SK-N-SH treated with all-trans-retinoic acid at 6 μM for 48 hours (cell line): ENCODE results near the gene APC2.

ENCODE experiments used
- ATAC-seq: fragments of 200-7000 bp; cut with Tn5 transposase; 3 replicates; pipeline ENCODE4 v1.9.1; 2020; ENCODE audit warnings: mild to moderate bottlenecking, moderate library complexity
- ARNTL ChIP-seq: fragments of 450-650 bp; formaldehyde crosslinking; IDR thresholded peaks from 2 replicates; pipeline ENCODE4 v1.5.0; 2020; ENCODE audit warnings: low read depth, mild to moderate bottlenecking, moderate library complexity, borderline replicate concordance
- BACH2 ChIP-seq: fragments of 250-450 bp; sonication (Bioruptor Pico); IDR thresholded peaks from 2 replicates; pipeline ENCODE4 v1.9.0; 2021; ENCODE audit warnings: mild to moderate bottlenecking, borderline replicate concordance
- CSDC2 ChIP-seq: fragments of 250-450 bp; sonication (Bioruptor Pico); IDR thresholded peaks from 2 replicates; pipeline ENCODE4 v1.5.0; 2020; ENCODE audit warnings: mild to moderate bottlenecking, moderate library complexity
- ESRRG ChIP-seq: fragments of 250-450 bp; sonication (Bioruptor Pico); IDR thresholded peaks from 2 replicates; pipeline ENCODE4 v1.6.1; 2021; ENCODE audit warnings: mild to moderate bottlenecking
- GLIS3 ChIP-seq: fragments of 250-450 bp; sonication (Bioruptor Pico); IDR thresholded peaks from 2 replicates; pipeline ENCODE4 v1.5.0; 2020; ENCODE audit warnings: mild to moderate bottlenecking, moderate library complexity
- ISL1 ChIP-seq: fragments of 250-450 bp; sonication (Bioruptor Pico); IDR thresholded peaks from 2 replicates; pipeline ENCODE4 v2.1.2; 2022; ENCODE audit warnings: mild to moderate bottlenecking, moderate library complexity
- OSR1 ChIP-seq: fragments of 250-450 bp; sonication (Bioruptor Pico); IDR thresholded peaks from 2 replicates; pipeline ENCODE4 v1.8.0; 2022; ENCODE audit warnings: moderate library complexity, mild to moderate bottlenecking, inconsistent platforms
- PPARA ChIP-seq: fragments of 250-450 bp; sonication (Bioruptor Pico); IDR thresholded peaks from 2 replicates; pipeline ENCODE4 v1.5.0; 2020; ENCODE audit warnings: mild to moderate bottlenecking, borderline replicate concordance
- RARB ChIP-seq: fragments of 250-450 bp; sonication (Bioruptor Pico); IDR thresholded peaks from 2 replicates; pipeline ENCODE4 v1.8.0; 2021; ENCODE audit warnings: mild to moderate bottlenecking, moderate library complexity
- SNAI2 ChIP-seq: fragments of 250-450 bp; sonication (Bioruptor Pico); IDR thresholded peaks from 2 replicates; pipeline ENCODE4 v1.5.0; 2020; ENCODE audit warnings: mild to moderate bottlenecking, moderate library complexity
- ZC3H10 ChIP-seq: fragments of 250-450 bp; sonication (Bioruptor Pico); IDR thresholded peaks from 2 replicates; pipeline ENCODE4 v1.5.1; 2021; ENCODE audit warnings: mild to moderate bottlenecking, moderate library complexity
- ZFP3 ChIP-seq: fragments of 250-450 bp; sonication (Bioruptor Pico); IDR thresholded peaks from 2 replicates; pipeline ENCODE4 v1.5.0; 2020; ENCODE audit warnings: mild to moderate bottlenecking, moderate library complexity
- ZFP30 ChIP-seq: fragments of 450-650 bp; formaldehyde crosslinking; IDR thresholded peaks from 2 replicates; pipeline ENCODE4 v1.5.0; 2022; ENCODE audit warnings: mild to moderate bottlenecking, moderate library complexity
- ZNF565 ChIP-seq: fragments of 450-650 bp; formaldehyde crosslinking; conservative IDR thresholded peaks from 2 replicates; pipeline ENCODE4 v1.5.0; 2020; ENCODE audit warnings: low read depth, mild to moderate bottlenecking, moderate library complexity
- ZNF70 ChIP-seq: fragments of 450-650 bp; formaldehyde crosslinking; IDR thresholded peaks from 2 replicates; pipeline ENCODE4 v1.5.0; 2020; ENCODE audit warnings: mild to moderate bottlenecking, moderate library complexity
- ZNF8 ChIP-seq: fragments of 450-650 bp; formaldehyde crosslinking; IDR thresholded peaks from 2 replicates; pipeline ENCODE4 v1.5.0; 2020; ENCODE audit warnings: mild to moderate bottlenecking, moderate library complexity
- TF ChIP-seq, protein P1 (sequence below): fragments of 250-450 bp; sonication (Bioruptor Pico); IDR thresholded peaks from 2 replicates; pipeline ENCODE4 v1.5.1; 2021; ENCODE audit warnings: mild to moderate bottlenecking, moderate library complexity
- TF ChIP-seq, protein P2 (sequence below): fragments of 250-450 bp; sonication (Bioruptor Pico); IDR thresholded peaks from 2 replicates; pipeline ENCODE4 v1.8.0; 2021; ENCODE audit warnings: low read depth, mild to moderate bottlenecking, moderate library complexity, borderline replicate concordance
- TF ChIP-seq, protein P3 (sequence below): fragments of 250-450 bp; sonication (Bioruptor Pico); IDR thresholded peaks from 2 replicates; pipeline ENCODE4 v1.8.0; 2020; ENCODE audit warnings: mild to moderate bottlenecking, moderate library complexity, borderline replicate concordance
- TF ChIP-seq, protein P4 (sequence below): fragments of 250-450 bp; sonication (Bioruptor Pico); IDR thresholded peaks from 2 replicates; pipeline ENCODE4 v1.5.0; 2020; ENCODE audit warnings: mild to moderate bottlenecking, moderate library complexity

Gene APC2

DNA sequence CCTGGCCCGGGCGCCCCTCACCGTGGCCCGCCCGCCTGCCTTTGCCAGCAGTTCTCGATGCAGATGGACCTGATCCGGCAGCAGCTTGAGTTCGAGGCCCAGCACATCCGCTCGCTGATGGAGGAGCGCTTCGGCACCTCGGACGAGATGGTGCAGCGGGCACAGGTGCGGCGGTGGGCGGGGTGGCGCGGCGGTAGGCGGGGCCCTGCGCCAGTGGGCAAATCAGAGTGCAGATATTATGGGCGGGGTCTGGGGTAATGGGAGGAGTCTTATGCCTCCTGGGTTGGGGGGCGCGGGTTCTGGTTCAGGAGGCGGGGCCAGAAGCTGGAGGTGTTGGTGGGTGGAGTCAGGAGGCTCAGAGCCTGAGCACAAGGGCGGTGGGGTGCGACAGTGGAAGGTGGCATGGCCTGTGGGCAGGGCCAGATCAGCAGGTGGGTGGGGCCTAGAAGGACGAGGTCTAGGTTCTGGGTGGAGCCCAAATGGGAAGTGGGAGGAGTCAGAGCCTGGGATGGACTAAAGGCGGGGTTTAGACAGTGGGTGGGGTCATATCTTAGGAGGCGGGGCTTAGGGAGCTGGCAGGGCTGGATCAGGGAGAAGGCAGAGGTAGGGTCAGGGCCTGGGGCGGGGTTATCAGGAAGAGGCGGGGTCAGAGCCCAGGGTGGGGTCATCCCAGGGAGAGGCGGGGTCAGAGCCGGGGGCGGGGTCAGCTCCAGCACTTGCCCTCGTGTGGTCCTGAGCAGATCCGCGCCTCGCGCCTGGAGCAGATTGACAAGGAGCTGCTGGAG is 5.6 kb downstream of the APC2 start:
- peak; percentile 47 for ATAC-seq
- TF ChIP-seq, protein P1, sequence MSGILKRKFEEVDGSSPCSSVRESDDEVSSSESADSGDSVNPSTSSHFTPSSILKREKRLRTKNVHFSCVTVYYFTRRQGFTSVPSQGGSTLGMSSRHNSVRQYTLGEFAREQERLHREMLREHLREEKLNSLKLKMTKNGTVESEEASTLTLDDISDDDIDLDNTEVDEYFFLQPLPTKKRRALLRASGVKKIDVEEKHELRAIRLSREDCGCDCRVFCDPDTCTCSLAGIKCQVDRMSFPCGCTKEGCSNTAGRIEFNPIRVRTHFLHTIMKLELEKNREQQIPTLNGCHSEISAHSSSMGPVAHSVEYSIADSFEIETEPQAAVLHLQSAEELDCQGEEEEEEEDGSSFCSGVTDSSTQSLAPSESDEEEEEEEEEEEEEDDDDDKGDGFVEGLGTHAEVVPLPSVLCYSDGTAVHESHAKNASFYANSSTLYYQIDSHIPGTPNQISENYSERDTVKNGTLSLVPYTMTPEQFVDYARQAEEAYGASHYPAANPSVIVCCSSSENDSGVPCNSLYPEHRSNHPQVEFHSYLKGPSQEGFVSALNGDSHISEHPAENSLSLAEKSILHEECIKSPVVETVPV, result no peak
- TF ChIP-seq ISL1, result no peak
- TF ChIP-seq GLIS3, result no peak
- TF ChIP-seq CSDC2, result no peak
- TF ChIP-seq ARNTL, result no peak
- TF ChIP-seq BACH2 (CRISPR knock-in tag), result no peak
- no peak for TF ChIP-seq ZNF565
- no peak for TF ChIP-seq OSR1 (CRISPR knock-in tag)
- no peak for TF ChIP-seq ZFP30 (CRISPR knock-in tag)
- no peak for TF ChIP-seq PPARA
- TF ChIP-seq ESRRG (CRISPR knock-in tag), result no peak
- TF ChIP-seq ZNF70, result no peak
- TF ChIP-seq RARB, result no peak
- TF ChIP-seq, protein P2, sequence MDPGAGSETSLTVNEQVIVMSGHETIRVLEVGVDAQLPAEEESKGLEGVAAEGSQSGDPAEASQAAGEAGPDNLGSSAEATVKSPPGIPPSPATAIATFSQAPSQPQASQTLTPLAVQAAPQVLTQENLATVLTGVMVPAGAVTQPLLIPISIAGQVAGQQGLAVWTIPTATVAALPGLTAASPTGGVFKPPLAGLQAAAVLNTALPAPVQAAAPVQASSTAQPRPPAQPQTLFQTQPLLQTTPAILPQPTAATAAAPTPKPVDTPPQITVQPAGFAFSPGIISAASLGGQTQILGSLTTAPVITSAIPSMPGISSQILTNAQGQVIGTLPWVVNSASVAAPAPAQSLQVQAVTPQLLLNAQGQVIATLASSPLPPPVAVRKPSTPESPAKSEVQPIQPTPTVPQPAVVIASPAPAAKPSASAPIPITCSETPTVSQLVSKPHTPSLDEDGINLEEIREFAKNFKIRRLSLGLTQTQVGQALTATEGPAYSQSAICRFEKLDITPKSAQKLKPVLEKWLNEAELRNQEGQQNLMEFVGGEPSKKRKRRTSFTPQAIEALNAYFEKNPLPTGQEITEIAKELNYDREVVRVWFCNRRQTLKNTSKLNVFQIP (CRISPR knock-in tag), result no peak
- TF ChIP-seq, protein P3, sequence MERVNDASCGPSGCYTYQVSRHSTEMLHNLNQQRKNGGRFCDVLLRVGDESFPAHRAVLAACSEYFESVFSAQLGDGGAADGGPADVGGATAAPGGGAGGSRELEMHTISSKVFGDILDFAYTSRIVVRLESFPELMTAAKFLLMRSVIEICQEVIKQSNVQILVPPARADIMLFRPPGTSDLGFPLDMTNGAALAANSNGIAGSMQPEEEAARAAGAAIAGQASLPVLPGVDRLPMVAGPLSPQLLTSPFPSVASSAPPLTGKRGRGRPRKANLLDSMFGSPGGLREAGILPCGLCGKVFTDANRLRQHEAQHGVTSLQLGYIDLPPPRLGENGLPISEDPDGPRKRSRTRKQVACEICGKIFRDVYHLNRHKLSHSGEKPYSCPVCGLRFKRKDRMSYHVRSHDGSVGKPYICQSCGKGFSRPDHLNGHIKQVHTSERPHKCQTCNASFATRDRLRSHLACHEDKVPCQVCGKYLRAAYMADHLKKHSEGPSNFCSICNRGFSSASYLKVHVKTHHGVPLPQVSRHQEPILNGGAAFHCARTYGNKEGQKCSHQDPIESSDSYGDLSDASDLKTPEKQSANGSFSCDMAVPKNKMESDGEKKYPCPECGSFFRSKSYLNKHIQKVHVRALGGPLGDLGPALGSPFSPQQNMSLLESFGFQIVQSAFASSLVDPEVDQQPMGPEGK, result no peak

DNA sequence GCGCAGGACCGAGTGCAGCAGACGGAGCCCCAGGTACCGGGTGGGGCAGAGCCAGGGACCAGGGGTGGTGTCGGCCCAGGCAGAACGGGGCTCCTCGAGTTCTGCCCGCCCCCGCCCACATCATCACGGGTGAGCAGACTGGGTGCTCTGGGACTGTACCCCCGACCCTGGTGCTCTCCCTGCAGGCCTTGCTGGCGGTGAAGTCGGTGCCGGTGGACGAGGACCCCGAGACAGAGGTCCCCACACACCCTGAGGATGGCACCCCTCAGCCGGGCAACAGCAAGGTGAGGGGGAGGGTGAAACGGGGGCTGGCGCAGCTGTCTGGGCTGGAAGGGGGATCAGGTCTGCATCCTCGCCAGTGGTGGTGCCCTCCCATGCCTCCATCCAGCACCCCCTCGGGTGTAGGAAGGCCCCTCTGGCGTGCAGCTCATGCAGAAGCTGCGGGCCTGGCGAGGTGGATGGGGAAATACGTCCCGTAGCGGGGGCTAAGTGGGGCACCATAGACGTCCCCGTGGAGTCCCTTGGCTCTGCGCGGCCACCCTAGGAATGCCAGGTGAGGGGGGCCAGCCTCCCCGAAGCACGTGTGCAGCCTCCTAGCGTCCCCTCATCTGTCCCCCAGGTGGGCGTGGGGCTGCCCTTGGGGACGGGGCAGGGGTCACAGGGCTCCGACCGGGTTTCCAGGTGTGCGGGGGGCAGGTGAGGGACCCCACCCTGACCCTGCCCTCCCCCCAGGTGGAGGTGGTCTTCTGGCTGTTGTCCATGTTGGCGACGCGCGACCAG is 6.4 kb downstream of the APC2 start:
- TF ChIP-seq ZC3H10 (CRISPR knock-in tag) (no peak), ZNF70 (no peak), ZFP3 (CRISPR knock-in tag) (no peak), GLIS3 (no peak), ARNTL (no peak), ZNF8 (CRISPR knock-in tag) (no peak), ZNF565 (no peak), CSDC2 (no peak), ESRRG (CRISPR knock-in tag) (no peak)
- TF ChIP-seq, protein P3, result no peak
- no peak for ATAC-seq

DNA sequence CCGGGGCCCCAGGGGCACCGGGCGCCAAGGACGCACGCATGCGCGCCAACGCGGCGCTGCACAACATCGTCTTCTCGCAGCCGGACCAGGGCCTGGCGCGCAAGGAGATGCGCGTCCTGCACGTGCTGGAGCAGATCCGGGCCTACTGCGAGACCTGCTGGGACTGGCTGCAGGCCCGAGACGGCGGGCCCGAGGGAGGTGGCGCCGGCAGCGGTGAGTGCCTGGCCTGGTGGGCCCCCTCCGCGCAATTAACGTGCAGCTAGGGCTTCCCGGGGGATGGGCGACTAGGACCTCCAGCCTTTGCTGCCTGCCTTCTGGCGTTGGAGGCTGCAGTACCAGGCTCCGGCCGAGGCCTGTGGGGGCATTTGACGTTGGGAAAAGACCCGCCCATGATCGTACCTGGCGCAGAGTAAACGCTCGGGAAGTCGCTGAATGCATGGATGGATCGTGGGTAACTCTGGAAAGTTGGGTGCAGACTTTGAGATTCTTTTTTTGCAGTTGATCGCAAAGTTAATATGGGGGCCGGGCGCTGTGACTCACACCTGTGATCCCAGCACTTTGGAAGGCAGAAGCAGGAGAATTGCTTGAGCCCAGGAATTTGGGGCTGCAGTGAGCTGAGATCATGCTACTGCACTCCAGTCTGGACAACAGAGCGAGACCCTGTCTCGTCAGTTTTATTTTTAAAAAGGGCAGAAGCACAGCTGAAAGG is 7.3 kb downstream of the APC2 start:
- ATAC-seq, result no peak
- TF ChIP-seq BACH2 (CRISPR knock-in tag) (no peak), ZNF70 (no peak), SNAI2 (CRISPR knock-in tag) (no peak), PPARA (no peak), OSR1 (CRISPR knock-in tag) (no peak)
- TF ChIP-seq, protein P1, result no peak
- TF ChIP-seq, protein P4, sequence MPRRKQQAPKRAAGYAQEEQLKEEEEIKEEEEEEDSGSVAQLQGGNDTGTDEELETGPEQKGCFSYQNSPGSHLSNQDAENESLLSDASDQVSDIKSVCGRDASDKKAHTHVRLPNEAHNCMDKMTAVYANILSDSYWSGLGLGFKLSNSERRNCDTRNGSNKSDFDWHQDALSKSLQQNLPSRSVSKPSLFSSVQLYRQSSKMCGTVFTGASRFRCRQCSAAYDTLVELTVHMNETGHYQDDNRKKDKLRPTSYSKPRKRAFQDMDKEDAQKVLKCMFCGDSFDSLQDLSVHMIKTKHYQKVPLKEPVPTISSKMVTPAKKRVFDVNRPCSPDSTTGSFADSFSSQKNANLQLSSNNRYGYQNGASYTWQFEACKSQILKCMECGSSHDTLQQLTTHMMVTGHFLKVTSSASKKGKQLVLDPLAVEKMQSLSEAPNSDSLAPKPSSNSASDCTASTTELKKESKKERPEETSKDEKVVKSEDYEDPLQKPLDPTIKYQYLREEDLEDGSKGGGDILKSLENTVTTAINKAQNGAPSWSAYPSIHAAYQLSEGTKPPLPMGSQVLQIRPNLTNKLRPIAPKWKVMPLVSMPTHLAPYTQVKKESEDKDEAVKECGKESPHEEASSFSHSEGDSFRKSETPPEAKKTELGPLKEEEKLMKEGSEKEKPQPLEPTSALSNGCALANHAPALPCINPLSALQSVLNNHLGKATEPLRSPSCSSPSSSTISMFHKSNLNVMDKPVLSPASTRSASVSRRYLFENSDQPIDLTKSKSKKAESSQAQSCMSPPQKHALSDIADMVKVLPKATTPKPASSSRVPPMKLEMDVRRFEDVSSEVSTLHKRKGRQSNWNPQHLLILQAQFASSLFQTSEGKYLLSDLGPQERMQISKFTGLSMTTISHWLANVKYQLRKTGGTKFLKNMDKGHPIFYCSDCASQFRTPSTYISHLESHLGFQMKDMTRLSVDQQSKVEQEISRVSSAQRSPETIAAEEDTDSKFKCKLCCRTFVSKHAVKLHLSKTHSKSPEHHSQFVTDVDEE (CRISPR knock-in tag), result no peak
- TF ChIP-seq, protein P3, result no peak
